GM10266 (cell line): Measurements from ENCODE around the gene HOMER2.
"Not testable (repeated sequence)": the region's sequence is repeated elsewhere in the genome, so short reads cannot be mapped to it uniquely, and the experiment has no call there.

ENCODE experiments used
- DNase-seq: peaks from one replicate; pipeline ENCODE4 v3.0.0; 2012; ENCODE audit errors: extremely low spot score
- CTCF ChIP-seq: IDR thresholded peaks from 2 replicates; pipeline ENCODE4 v1.5.1; 2012; ENCODE audit warnings: mild to moderate bottlenecking, low read depth; ENCODE audit not compliant: control insufficient read depth, insufficient read depth; ENCODE audit errors: missing control alignments

HOMER2 gene

GRCh38 chr15:82833362-82833682, 119.2 kb downstream of the HOMER2 start:
- DNase-seq: no peak
- no peak for TF ChIP-seq CTCF

- DNase-seq: peak; percentile 53
These were observed 119.7 kb downstream of the HOMER2 start for GRCh38 chr15:82832601-82833361.

GRCh38 chr15:82831894-82832600, 120.5 kb downstream of the HOMER2 start:
- no peak for DNase-seq
- TF ChIP-seq CTCF: no peak

More at GRCh38 chr15:82832601-82833361, 119.7 kb downstream of the HOMER2 start:
- no peak for TF ChIP-seq CTCF

GRCh38 chr15:82830427-82831173, 121.9 kb downstream of the HOMER2 start:
- DNase-seq: no peak
- TF ChIP-seq CTCF: no peak

- no peak for DNase-seq
- no peak for TF ChIP-seq CTCF
These were observed 123.3 kb downstream of the HOMER2 start for GRCh38 chr15:82829234-82829633.

GRCh38 chr15:82828075-82828474, 124.4 kb downstream of the HOMER2 start:
- no peak for TF ChIP-seq CTCF

GRCh38 chr15:82823049-82823448, 129.5 kb downstream of the HOMER2 start:
- TF ChIP-seq CTCF: no peak
- DNase-seq: no peak

More at GRCh38 chr15:82828075-82828474, 124.4 kb downstream of the HOMER2 start:
- no peak for DNase-seq

GRCh38 chr15:82821851-82822250, 130.7 kb downstream of the HOMER2 start:
- not testable (repeated sequence) for DNase-seq

- DNase-seq: not testable (repeated sequence)
These were observed 131.1 kb downstream of the HOMER2 start for GRCh38 chr15:82821396-82821795.
